Measurements from ENCODE around the gene CRIM1. TPM values are rescaled to one million over a fixed set of nuclear protein-coding genes. Genes with fewer than 3 reads are reported as not detected.

Gene CRIM1
- total RNA-seq, 2 donors from 2014 or later, result 26.7 to 26.9 TPM

- Mint-ChIP-seq H3K36me3 (ENCODE audit: low read depth) (peaks cover 88% of the 10 kb centered on the region), H3K4me1 (peaks cover 4% of the 10 kb centered on the region), H3K27ac (no peak overlapping the region), H3K9me3 (no peaks in the 10 kb centered on the region), H3K4me3 (no peak overlapping the region), H3K27me3 (ENCODE audit: insufficient read depth) (no peaks in the 10 kb centered on the region)
- no peak for DNase-seq
- no peaks in the 10 kb centered on the region for H3K27me3 ChIP-seq (ENCODE audit: control insufficient read depth, insufficient read depth, low read length, poor library complexity, severe bottlenecking)
- WGBS, 2 experiments (ENCODE audit: insufficient coverage in 1 of 2, insufficient read length in 1 of 2), result 94 to 100% methylated on average over 2 of the region's 2 CpGs
- no peaks in the 10 kb centered on the region for H3K9me3 ChIP-seq (ENCODE audit: control insufficient read depth, low read length)
- no peak overlapping the region for H3K9ac ChIP-seq (ENCODE audit: extremely low read depth, low read length, poor library complexity, severe bottlenecking)
- peaks cover 86% of the 10 kb centered on the region for H3K36me3 ChIP-seq (ENCODE audit: control insufficient read depth, insufficient read depth, low read length)
- no peaks in the 10 kb centered on the region for H3K4me1 ChIP-seq (ENCODE audit: control insufficient read depth, insufficient read depth, low read length)
- TF ChIP-seq CTCF (conservative IDR thresholded peaks at IDR 0.05), result no peak
- no peak overlapping the region for H3K4me3 ChIP-seq (ENCODE audit: low read length)
- no peak overlapping the region for H3K27ac ChIP-seq (ENCODE audit: low read depth, low read length)
These were observed 222.3 kb downstream of the CRIM1 start for GRCh38 chr2:36577884-36578283.

- 90 to 98% methylated on average over 8 to 10 of the region's 10 CpGs for WGBS, 2 experiments (ENCODE audit: insufficient coverage in 1 of 2, insufficient read length in 1 of 2)
- Histone ChIP-seq H3K36me3 (ENCODE audit: control insufficient read depth, insufficient read depth, low read length) (peaks cover 87% of the 10 kb centered on the region), H3K9me3 (ENCODE audit: control insufficient read depth, low read length) (no peaks in the 10 kb centered on the region), H3K27ac (ENCODE audit: low read depth, low read length) (no peak overlapping the region), H3K9ac (ENCODE audit: extremely low read depth, low read length, poor library complexity, severe bottlenecking) (no peak overlapping the region), H3K27me3 (ENCODE audit: control insufficient read depth, insufficient read depth, low read length, poor library complexity, severe bottlenecking) (no peaks in the 10 kb centered on the region), H3K4me3 (ENCODE audit: low read length) (no peak overlapping the region), H3K4me1 (ENCODE audit: control insufficient read depth, insufficient read depth, low read length) (no peaks in the 10 kb centered on the region)
- Mint-ChIP-seq H3K27ac (no peak overlapping the region), H3K4me1 (no peaks in the 10 kb centered on the region), H3K9me3 (no peaks in the 10 kb centered on the region), H3K4me3 (no peak overlapping the region), H3K36me3 (ENCODE audit: low read depth) (peaks cover 92% of the 10 kb centered on the region), H3K27me3 (ENCODE audit: insufficient read depth) (no peaks in the 10 kb centered on the region)
- no peak for DNase-seq
- no peak for TF ChIP-seq CTCF (conservative IDR thresholded peaks at IDR 0.05)
These were observed 223.0 kb downstream of the CRIM1 start for GRCh38 chr2:36578343-36579296.

GRCh38 chr2:36579297-36579664 is 223.7 kb downstream of the CRIM1 start:
- no peaks in the 10 kb centered on the region for H3K4me1 ChIP-seq (ENCODE audit: control insufficient read depth, insufficient read depth, low read length)
- peaks cover 93% of the 10 kb centered on the region for H3K36me3 Mint-ChIP-seq (ENCODE audit: low read depth)
- H3K27ac Mint-ChIP-seq, result no peak overlapping the region

More at GRCh38 chr2:36579297-36579664, 223.7 kb downstream of the CRIM1 start:
- DNase-seq, result no peak
- Mint-ChIP-seq H3K4me3 (no peak overlapping the region), H3K27me3 (ENCODE audit: insufficient read depth) (no peaks in the 10 kb centered on the region), H3K9me3 (no peaks in the 10 kb centered on the region), H3K4me1 (no peaks in the 10 kb centered on the region)
- peaks cover 87% of the 10 kb centered on the region for H3K36me3 ChIP-seq (ENCODE audit: control insufficient read depth, insufficient read depth, low read length)
- H3K4me3 ChIP-seq (ENCODE audit: low read length), result no peak overlapping the region
- no peak overlapping the region for H3K27ac ChIP-seq (ENCODE audit: low read depth, low read length)
- H3K27me3 ChIP-seq (ENCODE audit: control insufficient read depth, insufficient read depth, low read length, poor library complexity, severe bottlenecking), result no peaks in the 10 kb centered on the region
- H3K9ac ChIP-seq (ENCODE audit: extremely low read depth, low read length, poor library complexity, severe bottlenecking), result no peak overlapping the region
- TF ChIP-seq CTCF (conservative IDR thresholded peaks at IDR 0.05), result no peak
- H3K9me3 ChIP-seq (ENCODE audit: control insufficient read depth, low read length), result no peaks in the 10 kb centered on the region

Data from endodermal cell (in vitro differentiated cells).